Measurements from ENCODE around the gene TMEM209. TPM values are rescaled to one million over a fixed set of nuclear protein-coding genes. Genes with fewer than 3 reads are reported as not detected.

The TMEM209 gene
- total RNA-seq, 2 donors from 2014 or later, result 11.9 to 21.5 TPM

GRCh38 chr7:130114776-130115175 is 90.4 kb downstream of the TMEM209 start:
- intact Hi-C loops (cut with DNase I), result no loop called here
- WGBS, result 88% methylated on average over 2 of the region's 2 CpGs

More at GRCh38 chr7:130114776-130115175, 90.4 kb downstream of the TMEM209 start:
- no peak for DNase-seq (ENCODE audit: low spot score)
- H3K4me1 ChIP-seq (replicated peaks), result no peaks in the 10 kb centered on the region
- H3K36me3 ChIP-seq, result no peaks in the 10 kb centered on the region
- no peaks in the 10 kb centered on the region for H3K9me3 ChIP-seq
- TF ChIP-seq POLR2A (IDR thresholded peaks at IDR 0.05) (no peak), POLR2AphosphoS5 (IDR thresholded peaks at IDR 0.05) (no peak), CTCF (IDR thresholded peaks at IDR 0.05) (no peak)
- no peaks in the 10 kb centered on the region for H3K27me3 ChIP-seq (replicated peaks; ENCODE audit: insufficient read depth)
- H3K27ac ChIP-seq, result no peak overlapping the region
- no peak overlapping the region for H3K4me3 ChIP-seq

Other genes with a start within 250 kb of the TMEM209 start
- gene ZC3HC1, start 154.0 kb downstream of the TMEM209 start, total RNA-seq, result 10 to 100 TPM; 11.8 to 24.4 TPM
- gene KLHDC10, start 134.9 kb downstream of the TMEM209 start, total RNA-seq, result 10 to 100 TPM; 18.7 to 34.7 TPM
- 1 to 10 TPM in 1 of 2 donors, not detected in 1; 2.0 TPM for gene SSMEM1, start 2.5 kb upstream of the TMEM209 start, total RNA-seq
- gene CPA2, start 61.5 kb upstream of the TMEM209 start, total RNA-seq, result not detected
- under 1 TPM in 1 of 2 donors, not detected in 1; 0.23 TPM for gene CPA4, start 87.8 kb upstream of the TMEM209 start, total RNA-seq
- gene CPA5, start 139.4 kb upstream of the TMEM209 start, total RNA-seq, result 1 to 10 TPM in 1 of 2 donors, not detected in 1; 1.5 TPM
- gene CPA1, start 175.1 kb upstream of the TMEM209 start, total RNA-seq, result under 1 TPM in 1 of 2 donors, not detected in 1; 0.14 TPM
- 10 to 100 TPM in 1 of 2 donors, 1 to 10 TPM in 1; 6.6 to 16.2 TPM for gene CEP41, start 235.6 kb upstream of the TMEM209 start, total RNA-seq

Measured in prostate gland (tissue), 2 donors.